Measurements from ENCODE around the gene TNMD. TPM values are rescaled to one million over a fixed set of nuclear protein-coding genes. Genes with fewer than 3 reads are reported as not detected.
"Not testable (repeated sequence)": the region's sequence is repeated elsewhere in the genome, so short reads cannot be mapped to it uniquely, and the experiment has no call there.

The TNMD gene
- not detected for polyA plus RNA-seq (2013)

- Histone ChIP-seq H3K9me3 (ENCODE audit: control extremely low read depth in 1 of 5, control insufficient read depth in 4 of 5, insufficient read depth in 2 of 5, low read depth in 1 of 5, low read length in 4 of 5) (no peaks in the 10 kb centered on the region), H3K4me1 (ENCODE audit: control extremely low read depth in 1 of 4, control insufficient read depth in 4 of 4, insufficient read depth in 4 of 4, low read length in 3 of 4) (no peaks in the 10 kb centered on the region), H3K4me3 (ENCODE audit: control insufficient read depth in 1 of 7, extremely low read depth in 1 of 7, insufficient read depth in 4 of 7, low read depth in 2 of 7, low read length in 6 of 7) (no peak within 1 kb of the TSS), H3K27me3 (replicated peaks in 2 of 5; ENCODE audit: control insufficient read depth in 4 of 5, insufficient read depth in 5 of 5, low read length in 4 of 5) (peaks cover 0 to 60% (median 40%) of the 10 kb centered on the region in 5 experiments), H3K36me3 (ENCODE audit: control insufficient read depth in 4 of 4, insufficient read depth in 4 of 4, low read length in 3 of 4) (no peaks in the 10 kb centered on the region), H3K27ac (ENCODE audit: insufficient read depth in 1 of 2, low read depth in 1 of 2, low read length in 2 of 2, poor library complexity in 1 of 2, severe bottlenecking in 2 of 2) (no peak within 1 kb of the TSS)
- ChIA-PET POLR2A (no interaction called here), CTCF (no interaction called here)
- 60% methylated on average over 2 of the region's 2 CpGs for WGBS (ENCODE audit: insufficient coverage)
- no peak for DNase-seq
Measured at GRCh38 chrX:100584611-100585010, at the start of gene TNMD. Gene TNMD, plus strand, starts transcription at chrX:100584936. Its CDS starts 83 bp downstream, at chrX:100585019.

- H3K4me3 ChIP-seq (ENCODE audit: control insufficient read depth in 1 of 7, extremely low read depth in 1 of 7, insufficient read depth in 4 of 7, low read depth in 2 of 7, low read length in 6 of 7); H3K36me3 ChIP-seq (ENCODE audit: control insufficient read depth in 4 of 4, insufficient read depth in 4 of 4, low read length in 3 of 4); CTCF ChIA-PET; H3K9me3 ChIP-seq (ENCODE audit: control extremely low read depth in 1 of 5, control insufficient read depth in 4 of 5, insufficient read depth in 2 of 5, low read depth in 1 of 5, low read length in 4 of 5); H3K27ac ChIP-seq (ENCODE audit: insufficient read depth in 1 of 2, low read depth in 1 of 2, low read length in 2 of 2, poor library complexity in 1 of 2, severe bottlenecking in 2 of 2); POLR2A ChIA-PET; DNase-seq; H3K4me1 ChIP-seq (ENCODE audit: control extremely low read depth in 1 of 4, control insufficient read depth in 4 of 4, insufficient read depth in 4 of 4, low read length in 3 of 4): not testable (repeated sequence)
- WGBS (ENCODE audit: insufficient coverage) = 72% methylated on average over 7 of the region's 7 CpGs
- H3K27me3 ChIP-seq (replicated peaks in 2 of 5; ENCODE audit: control insufficient read depth in 4 of 5, insufficient read depth in 5 of 5, low read length in 4 of 5) = peaks cover 0 to 12% (median 0%) of the 10 kb centered on the region in 5 experiments
Measured at GRCh38 chrX:100565534-100565933, 19.2 kb upstream of the TNMD start.

- no peak for DNase-seq
- H3K27ac ChIP-seq (ENCODE audit: insufficient read depth in 1 of 2, low read depth in 1 of 2, low read length in 2 of 2, poor library complexity in 1 of 2, severe bottlenecking in 2 of 2) = no peak overlapping the region
- H3K9me3 ChIP-seq (ENCODE audit: control extremely low read depth in 1 of 5, control insufficient read depth in 4 of 5, insufficient read depth in 2 of 5, low read depth in 1 of 5, low read length in 4 of 5) = no peaks in the 10 kb centered on the region
- H3K27me3 ChIP-seq (replicated peaks in 2 of 5; ENCODE audit: control insufficient read depth in 4 of 5, insufficient read depth in 5 of 5, low read length in 4 of 5) = peaks cover 0 to 80% (median 60%) of the 10 kb centered on the region in 5 experiments
- POLR2A ChIA-PET = no interaction called here
- no CpG with 5 or more reads among the region's 2 CpGs for WGBS (ENCODE audit: insufficient coverage)
- H3K4me3 ChIP-seq (ENCODE audit: control insufficient read depth in 1 of 7, extremely low read depth in 1 of 7, insufficient read depth in 4 of 7, low read depth in 2 of 7, low read length in 6 of 7) = no peak overlapping the region
- no peaks in the 10 kb centered on the region for H3K4me1 ChIP-seq (ENCODE audit: control extremely low read depth in 1 of 4, control insufficient read depth in 4 of 4, insufficient read depth in 4 of 4, low read length in 3 of 4)
- CTCF ChIA-PET = no interaction called here
- H3K36me3 ChIP-seq (ENCODE audit: control insufficient read depth in 4 of 4, insufficient read depth in 4 of 4, low read length in 3 of 4) = no peaks in the 10 kb centered on the region
Measured at GRCh38 chrX:100586747-100587146, 2.0 kb downstream of the TNMD start.

- Histone ChIP-seq H3K27me3 (replicated peaks in 2 of 5; ENCODE audit: control insufficient read depth in 4 of 5, insufficient read depth in 5 of 5, low read length in 4 of 5) (peaks cover 0 to 88% (median 62%) of the 10 kb centered on the region in 5 experiments), H3K4me3 (ENCODE audit: control insufficient read depth in 1 of 7, extremely low read depth in 1 of 7, insufficient read depth in 4 of 7, low read depth in 2 of 7, low read length in 6 of 7) (no peak overlapping the region)
- no peak for DNase-seq
Measured at GRCh38 chrX:100587861-100588260, 3.1 kb downstream of the TNMD start.

GRCh38 chrX:100591256-100592051 lies 6.7 kb downstream of the TNMD start:
- H3K4me1 ChIP-seq (ENCODE audit: control extremely low read depth in 1 of 4, control insufficient read depth in 4 of 4, insufficient read depth in 4 of 4, low read length in 3 of 4) = no peaks in the 10 kb centered on the region
- DNase-seq = no peak
- ChIA-PET CTCF (no interaction called here), POLR2A (no interaction called here)
- no peak overlapping the region for H3K4me3 ChIP-seq (ENCODE audit: control insufficient read depth in 1 of 7, extremely low read depth in 1 of 7, insufficient read depth in 4 of 7, low read depth in 2 of 7, low read length in 6 of 7)
- WGBS (ENCODE audit: insufficient coverage) = 75% methylated on average over 3 of the region's 5 CpGs
- H3K9me3 ChIP-seq (ENCODE audit: control extremely low read depth in 1 of 5, control insufficient read depth in 4 of 5, insufficient read depth in 2 of 5, low read depth in 1 of 5, low read length in 4 of 5) = no peaks in the 10 kb centered on the region
- no peak overlapping the region for H3K27ac ChIP-seq (ENCODE audit: insufficient read depth in 1 of 2, low read depth in 1 of 2, low read length in 2 of 2, poor library complexity in 1 of 2, severe bottlenecking in 2 of 2)
- no peaks in the 10 kb centered on the region for H3K36me3 ChIP-seq (ENCODE audit: control insufficient read depth in 4 of 4, insufficient read depth in 4 of 4, low read length in 3 of 4)
- peaks cover 3 to 98% (median 55%) of the 10 kb centered on the region in 5 experiments for H3K27me3 ChIP-seq (replicated peaks in 2 of 5; ENCODE audit: control insufficient read depth in 4 of 5, insufficient read depth in 5 of 5, low read length in 4 of 5)

More at GRCh38 chrX:100587861-100588260, 3.1 kb downstream of the TNMD start:
- no peaks in the 10 kb centered on the region for H3K9me3 ChIP-seq (ENCODE audit: control extremely low read depth in 1 of 5, control insufficient read depth in 4 of 5, insufficient read depth in 2 of 5, low read depth in 1 of 5, low read length in 4 of 5)
- H3K4me1 ChIP-seq (ENCODE audit: control extremely low read depth in 1 of 4, control insufficient read depth in 4 of 4, insufficient read depth in 4 of 4, low read length in 3 of 4) = no peaks in the 10 kb centered on the region
- no peaks in the 10 kb centered on the region for H3K36me3 ChIP-seq (ENCODE audit: control insufficient read depth in 4 of 4, insufficient read depth in 4 of 4, low read length in 3 of 4)
- ChIA-PET POLR2A (no interaction called here), CTCF (no interaction called here)
- H3K27ac ChIP-seq (ENCODE audit: insufficient read depth in 1 of 2, low read depth in 1 of 2, low read length in 2 of 2, poor library complexity in 1 of 2, severe bottlenecking in 2 of 2) = no peak overlapping the region
- 100% methylated on average over 1 of the region's 2 CpGs for WGBS (ENCODE audit: insufficient coverage)

- no peak for DNase-seq
- H3K36me3 ChIP-seq (ENCODE audit: control insufficient read depth in 4 of 4, insufficient read depth in 4 of 4, low read length in 3 of 4) = no peaks in the 10 kb centered on the region
Measured at GRCh38 chrX:100593126-100593525, 8.4 kb downstream of the TNMD start.

GRCh38 chrX:100593581-100593980 lies 8.8 kb downstream of the TNMD start:
- POLR2A ChIA-PET = no interaction called here
- H3K4me3 ChIP-seq (ENCODE audit: control insufficient read depth in 1 of 7, extremely low read depth in 1 of 7, insufficient read depth in 4 of 7, low read depth in 2 of 7, low read length in 6 of 7) = no peak overlapping the region
- no peak overlapping the region for H3K27ac ChIP-seq (ENCODE audit: insufficient read depth in 1 of 2, low read depth in 1 of 2, low read length in 2 of 2, poor library complexity in 1 of 2, severe bottlenecking in 2 of 2)
- H3K27me3 ChIP-seq (replicated peaks in 2 of 5; ENCODE audit: control insufficient read depth in 4 of 5, insufficient read depth in 5 of 5, low read length in 4 of 5) = peaks cover 3 to 97% (median 40%) of the 10 kb centered on the region in 5 experiments
- no peaks in the 10 kb centered on the region for H3K36me3 ChIP-seq (ENCODE audit: control insufficient read depth in 4 of 4, insufficient read depth in 4 of 4, low read length in 3 of 4)
- no peaks in the 10 kb centered on the region for H3K4me1 ChIP-seq (ENCODE audit: control extremely low read depth in 1 of 4, control insufficient read depth in 4 of 4, insufficient read depth in 4 of 4, low read length in 3 of 4)
- CTCF ChIA-PET = no interaction called here
- WGBS (ENCODE audit: insufficient coverage) = 30% methylated on average over 2 of the region's 2 CpGs
- DNase-seq = no peak
- no peaks in the 10 kb centered on the region for H3K9me3 ChIP-seq (ENCODE audit: control extremely low read depth in 1 of 5, control insufficient read depth in 4 of 5, insufficient read depth in 2 of 5, low read depth in 1 of 5, low read length in 4 of 5)

More at GRCh38 chrX:100593126-100593525, 8.4 kb downstream of the TNMD start:
- whole genome bisulfite sequencing (ENCODE audit: insufficient coverage) = 75% methylated on average over 1 of the region's 2 CpGs
- Histone ChIP-seq H3K4me1 (ENCODE audit: control extremely low read depth in 1 of 4, control insufficient read depth in 4 of 4, insufficient read depth in 4 of 4, low read length in 3 of 4) (no peaks in the 10 kb centered on the region), H3K4me3 (ENCODE audit: control insufficient read depth in 1 of 7, extremely low read depth in 1 of 7, insufficient read depth in 4 of 7, low read depth in 2 of 7, low read length in 6 of 7) (no peak overlapping the region), H3K9me3 (ENCODE audit: control extremely low read depth in 1 of 5, control insufficient read depth in 4 of 5, insufficient read depth in 2 of 5, low read depth in 1 of 5, low read length in 4 of 5) (no peaks in the 10 kb centered on the region), H3K27me3 (replicated peaks in 2 of 5; ENCODE audit: control insufficient read depth in 4 of 5, insufficient read depth in 5 of 5, low read length in 4 of 5) (peaks cover 3 to 97% (median 41%) of the 10 kb centered on the region in 5 experiments), H3K27ac (ENCODE audit: insufficient read depth in 1 of 2, low read depth in 1 of 2, low read length in 2 of 2, poor library complexity in 1 of 2, severe bottlenecking in 2 of 2) (no peak overlapping the region)
- CTCF ChIA-PET = no interaction called here
- POLR2A ChIA-PET = no interaction called here

Data from common myeloid progenitor, CD34-positive (primary cell).